ENCODE measurements around the gene GRAP2. TPM values are rescaled to one million over a fixed set of nuclear protein-coding genes. Genes with fewer than 3 reads are reported as not detected.

GRAP2 gene
- total and polyA plus RNA-seq, 9 of the 15 experiments (the other 6 are each of a cell fraction or from before 2014, with no cell fraction given) = 4.8 to 88.7 (median 60.4) TPM

DNA sequence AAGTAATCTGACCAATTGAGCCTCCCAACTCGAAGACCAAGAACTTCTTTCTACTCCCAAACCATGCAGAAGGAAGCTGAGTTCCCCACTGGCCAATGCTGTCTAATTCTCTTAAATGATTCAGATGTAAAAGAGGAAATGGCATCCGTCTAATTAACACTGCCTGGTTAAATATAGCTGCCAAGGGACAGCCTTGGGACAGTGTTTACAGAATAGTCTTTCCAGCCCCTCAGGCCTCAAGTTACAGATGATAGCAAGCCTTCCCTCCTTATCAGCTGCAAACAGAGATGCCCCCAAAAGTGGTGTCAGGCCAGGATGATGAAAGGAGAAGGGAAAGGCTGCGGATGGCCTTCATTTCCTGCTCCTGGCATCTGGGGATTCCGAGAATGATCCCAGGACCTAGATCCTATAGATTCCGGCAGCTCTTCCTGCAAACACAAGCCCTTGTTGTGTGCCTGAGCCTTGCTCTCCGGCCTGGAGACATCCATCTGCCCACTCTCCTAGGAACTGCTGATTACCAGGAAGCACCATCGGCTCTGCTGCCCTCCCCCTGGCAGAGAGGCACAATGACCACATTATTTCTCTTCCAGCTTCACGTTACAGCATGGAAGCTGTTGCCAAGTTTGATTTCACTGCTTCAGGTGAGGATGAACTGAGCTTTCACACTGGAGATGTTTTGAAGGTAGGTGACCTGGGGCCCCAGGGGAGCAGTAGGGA lies 45.8 kb downstream of the GRAP2 start (continued):
- TF ChIP-seq, protein P1, sequence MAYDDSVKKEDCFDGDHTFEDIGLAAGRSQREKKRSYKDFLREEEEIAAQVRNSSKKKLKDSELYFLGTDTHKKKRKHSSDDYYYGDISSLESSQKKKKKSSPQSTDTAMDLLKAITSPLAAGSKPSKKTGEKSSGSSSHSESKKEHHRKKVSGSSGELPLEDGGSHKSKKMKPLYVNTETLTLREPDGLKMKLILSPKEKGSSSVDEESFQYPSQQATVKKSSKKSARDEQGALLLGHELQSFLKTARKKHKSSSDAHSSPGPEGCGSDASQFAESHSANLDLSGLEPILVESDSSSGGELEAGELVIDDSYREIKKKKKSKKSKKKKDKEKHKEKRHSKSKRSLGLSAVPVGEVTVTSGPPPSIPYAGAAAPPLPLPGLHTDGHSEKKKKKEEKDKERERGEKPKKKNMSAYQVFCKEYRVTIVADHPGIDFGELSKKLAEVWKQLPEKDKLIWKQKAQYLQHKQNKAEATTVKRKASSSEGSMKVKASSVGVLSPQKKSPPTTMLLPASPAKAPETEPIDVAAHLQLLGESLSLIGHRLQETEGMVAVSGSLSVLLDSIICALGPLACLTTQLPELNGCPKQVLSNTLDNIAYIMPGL (CRISPR knock-in tag; IDR thresholded peaks at IDR 0.05) = no peak
- no peak for TF ChIP-seq SAFB2 (IDR thresholded peaks at IDR 0.05; ENCODE audit: borderline replicate concordance, low read depth, low read length, severe bottlenecking)
- TF ChIP-seq SMAD2 (IDR thresholded peaks at IDR 0.05; ENCODE audit: low read depth, low read length) = no peak
- TF ChIP-seq FOXK1 (CRISPR knock-in tag; IDR thresholded peaks at IDR 0.05; ENCODE audit: borderline replicate concordance) = no peak
- peak; percentile 97 for TF ChIP-seq TCF3 (CRISPR knock-in tag; IDR thresholded peaks at IDR 0.05)
- TF ChIP-seq NR4A1 (CRISPR knock-in tag; IDR thresholded peaks at IDR 0.05) = no peak
- peak; percentile 42; the same call in 1 of the 2 replicates for TF ChIP-seq NR4A1 (tag; IDR thresholded peaks at IDR 0.05)
- TF ChIP-seq ZNF121 (CRISPR knock-in tag; conservative IDR thresholded peaks at IDR 0.05) = no peak
- TF ChIP-seq RBM22 (IDR thresholded peaks at IDR 0.05; ENCODE audit: low read depth, low read length, poor library complexity, severe bottlenecking) = no peak
- TF ChIP-seq, protein P2, sequence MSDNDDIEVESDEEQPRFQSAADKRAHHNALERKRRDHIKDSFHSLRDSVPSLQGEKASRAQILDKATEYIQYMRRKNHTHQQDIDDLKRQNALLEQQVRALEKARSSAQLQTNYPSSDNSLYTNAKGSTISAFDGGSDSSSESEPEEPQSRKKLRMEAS (CRISPR knock-in tag; IDR thresholded peaks at IDR 0.05) = no peak; the same call in 1 of the 2 replicates
- TF ChIP-seq ZNF655 (CRISPR knock-in tag; IDR thresholded peaks at IDR 0.05) = no peak
- TF ChIP-seq BCL6 (CRISPR knock-in tag; IDR thresholded peaks at IDR 0.05) = no peak
- TF ChIP-seq EGR1 (conservative IDR thresholded peaks at IDR 0.05) = no peak
- TF ChIP-seq, protein P3, sequence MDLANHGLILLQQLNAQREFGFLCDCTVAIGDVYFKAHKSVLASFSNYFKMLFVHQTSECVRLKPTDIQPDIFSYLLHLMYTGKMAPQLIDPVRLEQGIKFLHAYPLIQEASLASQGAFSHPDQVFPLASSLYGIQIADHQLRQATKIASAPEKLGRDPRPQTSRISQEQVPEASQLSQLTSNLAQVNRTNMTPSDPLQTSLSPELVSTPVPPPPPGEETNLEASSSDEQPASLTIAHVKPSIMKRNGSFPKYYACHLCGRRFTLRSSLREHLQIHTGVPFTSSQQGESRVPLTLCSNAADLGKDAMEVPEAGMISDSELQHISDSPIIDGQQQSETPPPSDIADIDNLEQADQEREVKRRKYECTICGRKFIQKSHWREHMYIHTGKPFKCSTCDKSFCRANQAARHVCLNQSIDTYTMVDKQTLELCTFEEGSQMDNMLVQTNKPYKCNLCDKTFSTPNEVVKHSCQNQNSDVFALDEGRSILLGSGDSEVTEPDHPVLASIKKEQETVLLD (IDR thresholded peaks at IDR 0.05) = peak; percentile 68; the same call in 1 of the 2 replicates
- no peak for TF ChIP-seq NR3C1 (CRISPR knock-in tag; IDR thresholded peaks at IDR 0.05)
- TF ChIP-seq, protein P4, sequence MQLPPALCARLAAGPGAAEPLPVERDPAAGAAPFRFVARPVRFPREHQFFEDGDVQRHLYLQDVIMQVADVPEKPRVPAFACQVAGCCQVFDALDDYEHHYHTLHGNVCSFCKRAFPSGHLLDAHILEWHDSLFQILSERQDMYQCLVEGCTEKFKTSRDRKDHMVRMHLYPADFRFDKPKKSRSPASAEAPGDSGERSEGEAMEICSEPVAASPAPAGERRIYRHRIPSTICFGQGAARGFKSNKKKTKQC (CRISPR knock-in tag; IDR thresholded peaks at IDR 0.05) = no peak
- no peak for TF ChIP-seq XRCC4 (IDR thresholded peaks at IDR 0.05; ENCODE audit: extremely low read depth, insufficient read depth, insufficient read length)
- TF ChIP-seq, protein P5, sequence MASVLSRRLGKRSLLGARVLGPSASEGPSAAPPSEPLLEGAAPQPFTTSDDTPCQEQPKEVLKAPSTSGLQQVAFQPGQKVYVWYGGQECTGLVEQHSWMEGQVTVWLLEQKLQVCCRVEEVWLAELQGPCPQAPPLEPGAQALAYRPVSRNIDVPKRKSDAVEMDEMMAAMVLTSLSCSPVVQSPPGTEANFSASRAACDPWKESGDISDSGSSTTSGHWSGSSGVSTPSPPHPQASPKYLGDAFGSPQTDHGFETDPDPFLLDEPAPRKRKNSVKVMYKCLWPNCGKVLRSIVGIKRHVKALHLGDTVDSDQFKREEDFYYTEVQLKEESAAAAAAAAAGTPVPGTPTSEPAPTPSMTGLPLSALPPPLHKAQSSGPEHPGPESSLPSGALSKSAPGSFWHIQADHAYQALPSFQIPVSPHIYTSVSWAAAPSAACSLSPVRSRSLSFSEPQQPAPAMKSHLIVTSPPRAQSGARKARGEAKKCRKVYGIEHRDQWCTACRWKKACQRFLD (CRISPR knock-in tag; IDR thresholded peaks at IDR 0.05) = 0 out of 2 replicates have a peak, but pooled peaks have one; percentile 76
- TF ChIP-seq DNMT1 (IDR thresholded peaks at IDR 0.05) = no peak
- TF ChIP-seq NCOA4 (IDR thresholded peaks at IDR 0.05; ENCODE audit: partially characterized antibody) = no peak
- TF ChIP-seq NCOA6 (IDR thresholded peaks at IDR 0.05) = no peak
- TF ChIP-seq ZNF384 (IDR thresholded peaks at IDR 0.05; ENCODE audit: low read depth, low read length) = no peak
- no peak for TF ChIP-seq SNIP1 (IDR thresholded peaks at IDR 0.05; ENCODE audit: low read depth)

All from K562 (cell line).